ENCODE data around the gene KRABD2.

The KRABD2 gene

GRCh38 chr17:8359769-8360168 lies 16.7 kb downstream of the KRABD2 start:
- Histone ChIP-seq H3K4me3 (ENCODE audit: low read length) (no peak overlapping the region), H3K36me3 (replicated peaks; ENCODE audit: insufficient read depth, low read length) (no peaks in the 10 kb centered on the region), H3K4me2 (ENCODE audit: low read depth, low read length) (0 out of 2 replicates have a peak overlapping the region, but pooled peaks have one; percentile 7), H3K9ac (ENCODE audit: low read length) (no peak overlapping the region), H3K27ac (ENCODE audit: low read length) (no peak overlapping the region), H3F3A (ENCODE audit: insufficient read depth, low read length) (no peaks in the 10 kb centered on the region), H3K9me3 (replicated peaks; ENCODE audit: insufficient read depth, low read length) (no peaks in the 10 kb centered on the region), H3K27me3 (replicated peaks; ENCODE audit: insufficient read depth, low read length) (no peaks in the 10 kb centered on the region), H3K4me1 (ENCODE audit: low read length) (peaks cover 5% of the 10 kb centered on the region), H4K20me1 (ENCODE audit: insufficient read depth, low read length) (no peaks in the 10 kb centered on the region), H3K9me2 (replicated peaks; ENCODE audit: insufficient read depth, low read length) (no peaks in the 10 kb centered on the region), H2AFZ (ENCODE audit: low read length) (no peak overlapping the region), H3K79me2 (ENCODE audit: low read length) (no peaks in the 10 kb centered on the region)
- no peak for DNase-seq
- TF ChIP-seq EZH2phosphoT487 (IDR thresholded peaks at IDR 0.05; ENCODE audit: low read length) (no peak), CTCF (IDR thresholded peaks at IDR 0.05; ENCODE audit: low read length) (no peak), EZH2 (optimal IDR thresholded peaks at IDR 0.05; ENCODE audit: low read depth, low read length) (no peak)

- DNase-seq: no peak
- H3K4me2 ChIP-seq (ENCODE audit: low read depth, low read length): no peak overlapping the region
- no peaks in the 10 kb centered on the region for H3K9me2 ChIP-seq (replicated peaks; ENCODE audit: insufficient read depth, low read length)
- no peak overlapping the region for H3K4me3 ChIP-seq (ENCODE audit: low read length)
- H3K79me2 ChIP-seq (ENCODE audit: low read length): no peaks in the 10 kb centered on the region
- H3F3A ChIP-seq (ENCODE audit: insufficient read depth, low read length): peaks cover 3% of the 10 kb centered on the region
- no peaks in the 10 kb centered on the region for H4K20me1 ChIP-seq (ENCODE audit: insufficient read depth, low read length)
- H3K27ac ChIP-seq (ENCODE audit: low read length): no peak overlapping the region
- H2AFZ ChIP-seq (ENCODE audit: low read length): no peak overlapping the region
- TF ChIP-seq EZH2phosphoT487 (IDR thresholded peaks at IDR 0.05; ENCODE audit: low read length) (no peak), EZH2 (optimal IDR thresholded peaks at IDR 0.05; ENCODE audit: low read depth, low read length) (no peak), CTCF (IDR thresholded peaks at IDR 0.05; ENCODE audit: low read length) (no peak)
- peaks cover 19% of the 10 kb centered on the region for H3K4me1 ChIP-seq (ENCODE audit: low read length)
- H3K9me3 ChIP-seq (replicated peaks; ENCODE audit: insufficient read depth, low read length): no peaks in the 10 kb centered on the region
- H3K9ac ChIP-seq (ENCODE audit: low read length): no peak overlapping the region
- no peaks in the 10 kb centered on the region for H3K36me3 ChIP-seq (replicated peaks; ENCODE audit: insufficient read depth, low read length)
- H3K27me3 ChIP-seq (replicated peaks; ENCODE audit: insufficient read depth, low read length): no peaks in the 10 kb centered on the region
Measured at GRCh38 chr17:8357910-8358309, 18.6 kb downstream of the KRABD2 start.

GRCh38 chr17:8354236-8354635 lies 22.3 kb downstream of the KRABD2 start:
- H3K27me3 ChIP-seq (replicated peaks; ENCODE audit: insufficient read depth, low read length): no peaks in the 10 kb centered on the region
- H3K9me2 ChIP-seq (replicated peaks; ENCODE audit: insufficient read depth, low read length): no peaks in the 10 kb centered on the region
- no peak for TF ChIP-seq EZH2 (optimal IDR thresholded peaks at IDR 0.05; ENCODE audit: low read depth, low read length)
- no peak for TF ChIP-seq CTCF (IDR thresholded peaks at IDR 0.05; ENCODE audit: low read length)
- TF ChIP-seq EZH2phosphoT487 (IDR thresholded peaks at IDR 0.05; ENCODE audit: low read length): no peak
- H2AFZ ChIP-seq (ENCODE audit: low read length): 0 out of 2 replicates have a peak overlapping the region, but pooled peaks have one; percentile 32
- peaks cover 14% of the 10 kb centered on the region for H3K4me1 ChIP-seq (ENCODE audit: low read length)
- peak overlapping the region; percentile 54 for H3K4me2 ChIP-seq (ENCODE audit: low read depth, low read length)
- no peaks in the 10 kb centered on the region for H3K36me3 ChIP-seq (replicated peaks; ENCODE audit: insufficient read depth, low read length)
- H3K9me3 ChIP-seq (replicated peaks; ENCODE audit: insufficient read depth, low read length): no peaks in the 10 kb centered on the region
- DNase-seq: no peak
- peaks cover 3% of the 10 kb centered on the region for H3F3A ChIP-seq (ENCODE audit: insufficient read depth, low read length)
- H3K4me3 ChIP-seq (ENCODE audit: low read length): no peak overlapping the region
- H3K79me2 ChIP-seq (ENCODE audit: low read length): no peaks in the 10 kb centered on the region
- H3K27ac ChIP-seq (ENCODE audit: low read length): no peak overlapping the region; the same call in 1 of the 2 replicates
- no peaks in the 10 kb centered on the region for H4K20me1 ChIP-seq (ENCODE audit: insufficient read depth, low read length)
- no peak overlapping the region; the same call in 1 of the 2 replicates for H3K9ac ChIP-seq (ENCODE audit: low read length)
